ENCODE measurements around the gene PDIA5.
"Not testable (repeated sequence)": the region's sequence is repeated elsewhere in the genome, so short reads cannot be mapped to it uniquely, and the experiment has no call there.

Gene PDIA5

GRCh38 chr3:123096126-123096525 is 29.3 kb downstream of the PDIA5 start:
- no peak for DNase-seq

DNA sequence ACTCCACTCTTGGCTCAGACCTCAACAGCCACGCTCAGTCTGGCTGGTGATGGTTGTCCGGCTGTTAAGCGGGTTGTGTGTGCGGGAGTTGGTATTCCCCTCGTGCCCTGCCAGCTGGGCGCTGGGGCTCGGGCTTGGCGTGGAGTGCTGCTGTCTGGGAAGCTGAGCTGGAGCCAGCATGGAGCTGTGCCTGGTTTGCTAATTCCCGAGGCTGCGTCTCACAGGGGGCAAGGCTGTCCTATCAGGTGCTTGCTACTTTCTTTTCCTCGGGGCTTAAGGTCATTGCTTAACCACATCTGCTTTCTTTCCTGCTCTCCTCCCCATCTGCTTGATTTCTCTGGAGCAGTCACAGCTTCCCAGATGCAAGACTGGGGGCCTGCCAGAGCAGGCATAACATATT is 29.9 kb downstream of the PDIA5 start:
- no peak for DNase-seq

DNA sequence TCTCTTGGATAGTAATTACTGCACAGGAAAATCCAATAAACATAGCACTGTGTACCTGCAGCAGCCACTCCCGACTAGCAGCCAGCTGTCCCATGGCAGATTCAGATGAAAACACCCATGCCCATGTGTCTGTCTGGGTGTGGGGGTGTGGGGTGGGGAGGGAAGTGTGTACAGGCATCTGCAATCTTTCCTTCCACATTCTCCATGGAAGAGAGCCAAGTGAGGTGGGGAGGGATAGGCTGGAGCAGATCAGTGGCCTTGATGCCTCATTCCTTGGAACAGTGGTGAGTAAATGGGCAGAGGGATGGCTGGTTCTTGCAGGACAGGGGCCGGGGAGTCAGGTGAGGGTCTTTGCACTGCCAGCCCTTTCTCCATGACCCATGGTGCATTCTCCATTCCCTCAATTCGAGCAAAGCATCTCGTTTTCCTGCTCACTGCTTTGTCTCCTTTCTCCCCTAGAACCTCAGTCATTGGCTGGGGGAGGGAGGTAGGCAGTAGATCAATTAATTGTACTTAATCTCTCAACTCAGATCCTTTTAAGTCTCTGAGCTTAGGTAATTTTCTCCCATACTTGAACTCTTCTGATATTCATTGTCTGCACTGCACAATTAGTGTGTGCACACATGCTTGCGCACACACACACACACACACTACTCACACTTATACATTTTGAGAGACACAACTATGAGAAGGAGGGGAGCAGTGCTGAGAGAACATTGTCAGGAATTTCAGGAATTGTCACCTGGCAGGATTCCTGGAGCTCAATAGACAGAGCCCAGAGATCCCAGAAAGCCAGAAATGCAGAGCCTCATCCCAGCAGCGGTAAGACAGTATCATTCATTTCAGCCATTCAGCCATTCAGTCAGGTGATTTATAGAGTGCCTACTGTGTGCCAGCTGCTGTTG is 31.9 kb downstream of the PDIA5 start:
- no peak for DNase-seq

DNA sequence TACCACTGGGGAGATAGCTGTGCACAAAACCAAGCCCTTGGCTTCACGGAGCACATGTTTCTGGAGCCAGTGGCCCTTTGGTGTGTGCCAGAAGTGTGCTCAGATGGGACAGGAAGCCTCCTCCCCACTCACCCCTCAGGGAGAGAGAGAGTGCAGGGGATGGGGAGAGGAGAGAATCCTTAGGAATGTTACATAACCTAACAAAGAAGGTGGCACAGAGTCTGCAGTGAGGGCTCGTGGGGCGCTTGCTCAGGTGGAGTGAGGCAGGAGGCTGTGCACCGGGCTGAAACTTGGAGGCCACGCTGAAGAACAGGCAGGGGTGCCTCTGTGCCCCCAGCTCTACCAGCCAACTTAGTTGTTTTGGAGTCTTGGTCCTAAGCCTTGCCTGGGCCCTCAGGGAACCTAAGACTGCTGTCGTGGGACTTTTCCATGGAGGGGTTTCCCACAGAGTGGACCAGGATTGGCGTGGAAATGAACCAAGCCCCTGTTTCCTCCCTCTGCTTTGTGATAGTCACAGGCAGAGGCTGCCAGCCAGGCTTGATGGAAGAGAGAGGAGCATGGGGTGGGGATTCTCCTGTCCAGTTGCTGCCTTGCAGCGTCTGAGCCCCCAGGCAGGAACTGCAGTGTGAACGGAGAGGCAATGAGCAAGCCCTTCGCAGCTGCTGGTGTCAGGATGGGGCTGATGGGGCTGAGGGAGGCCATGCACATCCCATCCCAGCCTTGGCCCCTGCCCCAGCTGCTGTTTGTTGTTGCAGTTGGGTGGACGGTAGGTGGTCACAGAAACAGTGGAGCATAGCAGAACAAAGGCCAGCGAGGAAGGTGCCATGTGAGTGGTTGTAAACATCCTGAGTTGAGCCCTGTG is 32.7 kb downstream of the PDIA5 start:
- DNase-seq: no peak

- no peak for DNase-seq
Observed at GRCh38 chr3:123100193-123100776, 33.5 kb downstream of the PDIA5 start.

DNA sequence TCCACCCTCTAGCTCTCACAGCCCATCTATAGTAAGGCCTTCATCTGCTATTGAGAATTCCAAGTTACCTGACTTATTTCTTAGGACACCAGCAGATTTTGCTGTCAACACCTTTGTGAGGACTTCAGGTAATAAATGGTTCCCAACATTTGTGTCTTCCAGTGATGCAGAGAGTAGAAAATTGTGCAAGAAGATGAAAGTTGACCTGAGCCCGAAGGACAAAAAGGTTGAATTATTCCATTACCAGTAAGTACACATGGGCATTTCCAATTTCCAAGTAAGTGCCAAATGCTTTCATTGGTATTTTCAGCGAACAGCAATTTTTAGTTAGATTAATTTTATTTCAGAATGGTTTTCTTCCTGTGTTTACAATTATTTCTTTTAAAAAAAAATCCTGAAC is 35.4 kb downstream of the PDIA5 start:
- DNase-seq: no peak

DNA sequence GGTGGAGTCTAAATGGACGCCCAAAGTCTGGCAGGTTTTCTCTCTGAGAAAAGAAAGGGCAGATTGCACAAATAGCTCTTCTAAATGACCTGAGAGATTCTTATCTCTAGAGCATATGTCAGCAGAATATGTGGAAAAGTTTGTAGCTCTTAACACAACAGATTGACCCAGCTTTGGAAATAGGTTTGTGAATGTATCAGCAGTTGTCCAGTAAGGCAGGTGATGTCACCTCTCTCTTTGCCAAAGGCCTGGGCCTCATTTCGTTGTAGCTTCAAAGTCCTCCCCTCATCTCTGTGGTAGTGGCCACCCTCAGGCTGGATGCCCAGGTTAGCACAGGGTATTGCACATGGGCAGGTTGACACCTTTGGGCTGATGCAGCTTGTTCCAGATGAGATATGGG is 36.0 kb downstream of the PDIA5 start:
- DNase-seq: no peak

GRCh38 chr3:123104550-123104949 is 37.7 kb downstream of the PDIA5 start:
- no peak for DNase-seq

- DNase-seq: no peak
Observed at GRCh38 chr3:123105201-123106189, 38.7 kb downstream of the PDIA5 start.

DNA sequence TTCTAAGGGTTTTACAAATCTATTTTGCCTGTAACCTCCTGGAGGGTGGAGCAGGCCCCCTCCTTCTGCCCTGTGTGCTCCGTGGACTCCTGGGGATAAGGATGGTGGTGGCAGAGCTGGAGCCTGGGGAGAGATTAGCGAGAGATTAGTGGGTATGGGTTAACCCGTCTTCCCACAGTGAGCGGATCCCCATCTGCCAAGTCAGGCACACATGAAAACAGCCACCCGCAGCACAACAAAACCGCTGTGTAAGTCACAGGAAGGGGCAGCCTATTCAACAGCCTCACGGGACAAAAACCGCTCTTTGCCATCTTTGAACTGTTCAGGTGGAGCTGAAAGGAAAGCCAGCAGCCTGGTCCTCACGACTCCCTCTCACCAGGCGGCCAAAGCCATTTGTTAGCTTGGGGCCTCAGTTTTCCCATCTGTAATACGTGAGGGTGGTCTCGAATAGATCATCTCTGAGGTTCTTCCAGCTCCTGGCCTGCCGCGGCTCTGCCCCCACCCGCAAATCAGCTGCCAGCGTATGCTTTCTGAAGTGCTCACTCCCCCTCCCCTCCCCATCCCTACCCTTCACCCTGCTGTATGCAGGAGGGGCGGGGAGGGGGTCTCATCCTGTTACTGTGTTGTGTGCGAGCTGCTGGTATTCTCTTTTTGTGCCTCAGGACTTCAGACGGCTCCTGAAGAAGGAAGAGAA is 43.6 kb downstream of the PDIA5 start:
- no peak for DNase-seq

DNA sequence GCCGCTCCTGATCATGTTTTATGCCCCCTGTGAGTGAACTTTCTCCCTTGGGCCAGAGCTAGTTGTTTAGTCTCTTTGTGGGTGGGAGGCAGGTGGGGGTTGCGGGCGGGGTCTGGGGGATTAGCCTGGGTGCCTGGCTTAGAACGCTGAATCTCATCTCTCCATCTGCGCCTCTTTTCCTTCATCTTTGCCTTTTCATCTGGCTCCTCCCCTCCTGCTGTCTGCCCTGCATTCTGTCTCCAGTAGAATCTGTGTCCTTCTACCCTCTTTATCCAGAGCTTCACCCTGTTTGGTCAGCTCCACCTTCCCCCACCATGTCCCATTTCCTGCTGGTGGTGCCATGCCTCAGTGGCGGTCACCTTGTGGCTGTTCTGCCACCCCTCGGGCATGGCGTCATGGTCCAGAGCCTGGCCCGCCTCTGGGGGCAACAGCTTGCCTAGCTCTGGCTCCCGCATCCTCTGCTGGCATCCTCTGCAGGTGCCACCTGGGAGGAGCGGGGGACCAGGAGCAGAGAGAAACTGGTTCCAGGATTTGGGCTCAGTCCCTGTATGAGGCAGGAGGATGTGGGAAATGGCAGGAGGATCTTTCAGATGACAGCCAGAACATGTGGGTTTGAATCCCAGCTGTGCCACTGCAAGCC is 44.3 kb downstream of the PDIA5 start:
- DNase-seq: no peak

GRCh38 chr3:123111640-123112039 is 44.8 kb downstream of the PDIA5 start:
- DNase-seq: no peak

GRCh38 chr3:123112232-123112631 is 45.4 kb downstream of the PDIA5 start:
- DNase-seq: no peak

- DNase-seq: not testable (repeated sequence)
Observed at GRCh38 chr3:123112656-123113055, 45.8 kb downstream of the PDIA5 start.

GRCh38 chr3:123113889-123114450 is 47.1 kb downstream of the PDIA5 start:
- DNase-seq: peak in 1 of 2 donors; percentile 59

- DNase-seq: no peak
Observed at GRCh38 chr3:123116116-123116515, 49.3 kb downstream of the PDIA5 start.

- no peak for DNase-seq
Observed at GRCh38 chr3:123119388-123119787, 52.6 kb downstream of the PDIA5 start.

DNA sequence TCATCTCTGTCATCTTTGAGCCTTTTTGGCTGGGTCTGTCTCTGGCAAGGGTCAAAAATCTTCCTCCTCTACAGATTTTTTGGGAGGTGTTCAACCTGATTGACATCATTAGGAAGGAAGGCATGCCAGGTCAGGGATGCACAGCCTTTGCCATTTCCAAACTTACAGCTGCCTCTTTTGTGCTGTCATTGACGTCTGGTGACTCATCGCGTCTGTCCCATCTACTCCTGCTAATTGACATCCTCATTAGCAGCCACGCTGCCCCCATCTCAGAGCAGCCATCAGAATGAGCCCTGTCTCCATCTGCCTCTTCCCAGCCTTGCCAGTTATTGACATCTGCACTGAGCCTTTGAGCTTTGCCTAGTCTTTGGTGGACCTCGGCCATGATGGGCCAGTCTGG is 53.0 kb downstream of the PDIA5 start:
- DNase-seq: no peak

DNA sequence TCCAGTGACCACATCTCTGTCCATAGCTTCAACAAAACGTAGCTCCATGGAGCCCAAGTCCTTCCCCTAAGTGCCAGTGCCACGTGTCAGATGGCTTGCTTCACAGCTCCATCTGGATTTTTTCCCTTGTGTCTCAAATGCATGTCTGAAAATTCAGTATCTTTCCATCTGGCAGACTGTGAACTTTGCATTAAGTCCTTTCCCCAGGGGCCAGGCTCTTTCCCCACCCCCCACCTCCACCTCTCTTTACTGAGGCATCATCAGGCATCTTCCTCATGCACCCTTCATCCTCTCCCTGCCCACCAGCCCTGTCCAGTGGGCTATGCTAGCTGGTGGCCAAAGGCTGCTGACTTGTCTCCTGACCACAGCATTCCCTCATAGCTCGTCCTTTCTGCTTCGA is 53.7 kb downstream of the PDIA5 start:
- DNase-seq: no peak

DNA sequence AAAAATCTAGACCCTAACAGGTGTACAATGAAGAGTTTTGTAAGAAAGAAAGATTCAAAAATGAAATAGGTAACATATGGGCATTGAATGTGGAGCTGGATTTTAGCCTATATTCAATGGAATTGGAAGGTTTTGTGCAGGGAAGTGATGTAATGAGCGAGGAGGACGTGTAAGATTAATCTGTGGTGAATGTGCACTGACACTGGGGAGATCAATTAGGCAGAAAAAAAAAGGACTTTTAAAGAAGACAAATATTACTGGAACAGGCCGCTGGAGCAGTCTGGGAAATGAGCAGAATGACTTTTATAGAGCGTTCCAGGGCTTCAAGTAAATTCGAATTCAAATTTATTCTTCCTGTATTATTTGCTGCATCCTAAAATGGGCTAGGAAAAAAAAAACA is 55.2 kb downstream of the PDIA5 start:
- DNase-seq: no peak

All from bone marrow (tissue), 2 donors.